ENCODE data around the gene NSFL1C.
"Not testable (repeated sequence)": the region's sequence is repeated elsewhere in the genome, so short reads cannot be mapped to it uniquely, and the experiment has no call there.

NSFL1C gene

GRCh38 chr20:1466211-1467081, at the start of gene NSFL1C:
TSS of gene NSFL1C (minus strand) at chr20:1466849. CDS start at chr20:1466824, 25 bp downstream.
- peak; percentile 99 for DNase-seq (ENCODE audit: low read depth, low spot score)

- DNase-seq (ENCODE audit: low read depth, low spot score): no peak
These were observed 47.2 kb upstream of the NSFL1C start for GRCh38 chr20:1513801-1514200.

GRCh38 chr20:1509237-1509636, 42.6 kb upstream of the NSFL1C start:
- DNase-seq (ENCODE audit: low read depth, low spot score): no peak

GRCh38 chr20:1508574-1508973, 41.9 kb upstream of the NSFL1C start:
- DNase-seq (ENCODE audit: low read depth, low spot score): no peak

GRCh38 chr20:1507276-1507675, 40.6 kb upstream of the NSFL1C start:
- DNase-seq (ENCODE audit: low read depth, low spot score): no peak

- no peak for DNase-seq (ENCODE audit: low read depth, low spot score)
These were observed 39.2 kb upstream of the NSFL1C start for GRCh38 chr20:1505871-1506270.

GRCh38 chr20:1505361-1505760, 38.7 kb upstream of the NSFL1C start:
- DNase-seq (ENCODE audit: low read depth, low spot score): no peak

GRCh38 chr20:1503564-1504227, 37.0 kb upstream of the NSFL1C start:
- DNase-seq (ENCODE audit: low read depth, low spot score): peak; percentile 93

- no peak for DNase-seq (ENCODE audit: low read depth, low spot score)
These were observed 33.8 kb upstream of the NSFL1C start for GRCh38 chr20:1500496-1500895.

GRCh38 chr20:1499528-1500420, 33.1 kb upstream of the NSFL1C start:
- DNase-seq (ENCODE audit: low read depth, low spot score): no peak

GRCh38 chr20:1497371-1497770, 30.7 kb upstream of the NSFL1C start:
- DNase-seq (ENCODE audit: low read depth, low spot score): not testable (repeated sequence)

GRCh38 chr20:1496930-1497329, 30.3 kb upstream of the NSFL1C start:
- no peak for DNase-seq (ENCODE audit: low read depth, low spot score)

- DNase-seq (ENCODE audit: low read depth, low spot score): no peak
These were observed 27.8 kb upstream of the NSFL1C start for GRCh38 chr20:1494436-1494835.

GRCh38 chr20:1493536-1493935, 26.9 kb upstream of the NSFL1C start:
- no peak for DNase-seq (ENCODE audit: low read depth, low spot score)

GRCh38 chr20:1491860-1492642, 25.4 kb upstream of the NSFL1C start:
- DNase-seq (ENCODE audit: low read depth, low spot score): no peak

GRCh38 chr20:1491281-1491840, 24.7 kb upstream of the NSFL1C start, which contains the start of gene SIRPB2:
TSS of gene SIRPB2 (minus strand) at chr20:1491420. CDS start at chr20:1491359, 61 bp downstream.
- DNase-seq (ENCODE audit: low read depth, low spot score): no peak

- DNase-seq (ENCODE audit: low read depth, low spot score): no peak
These were observed 24.1 kb upstream of the NSFL1C start for GRCh38 chr20:1490643-1491195.

- no peak for DNase-seq (ENCODE audit: low read depth, low spot score)
These were observed 23.3 kb upstream of the NSFL1C start for GRCh38 chr20:1489764-1490436.

- DNase-seq (ENCODE audit: low read depth, low spot score): no peak
These were observed 22.7 kb upstream of the NSFL1C start for GRCh38 chr20:1489325-1489724.

GRCh38 chr20:1486566-1486965, 19.9 kb upstream of the NSFL1C start:
- no peak for DNase-seq (ENCODE audit: low read depth, low spot score)

All from astrocyte of the hippocampus (primary cell).